ENCODE measurements around the gene CLCN3. TPM values are rescaled to one million over a fixed set of nuclear protein-coding genes. Genes with fewer than 3 reads are reported as not detected.

The CLCN3 gene
- total and polyA plus RNA-seq, 2 of the 13 experiments (the other 11 are each of a cell fraction or from before 2014, with no cell fraction given): 13.6 to 23.7 TPM

GRCh38 chr4:169659716-169660670, 39.6 kb downstream of the CLCN3 start (continued):
- TF ChIP-seq CEBPG (CRISPR knock-in tag; IDR thresholded peaks at IDR 0.05) (peak; percentile 70), ETV6 (CRISPR knock-in tag; conservative IDR thresholded peaks at IDR 0.05) (no peak), FOXK2 (IDR thresholded peaks at IDR 0.05) (no peak), ZKSCAN8 (CRISPR knock-in tag; IDR thresholded peaks at IDR 0.05; ENCODE audit: borderline replicate concordance) (no peak), SP1 (IDR thresholded peaks at IDR 0.05) (no peak), SP1 (CRISPR knock-in tag; IDR thresholded peaks at IDR 0.05) (no peak), ZMAT3 (CRISPR knock-in tag; conservative IDR thresholded peaks at IDR 0.05) (no peak), EP300 (IDR thresholded peaks at IDR 0.05; ENCODE audit: low read depth in 2 of 2, low read length in 2 of 2) (peak in 1 of 2 experiments; percentile 46; a peak in 1 of 4 replicates), EP300 (CRISPR knock-in tag; IDR thresholded peaks at IDR 0.05; ENCODE audit: borderline replicate concordance) (no peak), ZNF577 (CRISPR knock-in tag; IDR thresholded peaks at IDR 0.05; ENCODE audit: borderline replicate concordance, low read depth) (no peak), RFX1 (IDR thresholded peaks at IDR 0.05) (peak; percentile 76; the same call in 1 of the 2 replicates), CENPX (CRISPR knock-in tag; IDR thresholded peaks at IDR 0.05) (no peak), MAZ (IDR thresholded peaks at IDR 0.05; ENCODE audit: borderline replicate concordance, low read depth, low read length) (no peak), MAZ (CRISPR knock-in tag; IDR thresholded peaks at IDR 0.05; ENCODE audit: low read depth) (no peak), RFX3 (CRISPR knock-in tag; IDR thresholded peaks at IDR 0.05) (peak; percentile 70), ZNF431 (CRISPR knock-in tag; IDR thresholded peaks at IDR 0.05; ENCODE audit: borderline replicate concordance, low read depth) (no peak), CENPT (CRISPR knock-in tag; IDR thresholded peaks at IDR 0.05; ENCODE audit: low read depth) (no peak), CCDC6 (CRISPR knock-in tag; IDR thresholded peaks at IDR 0.05) (no peak)
- TF ChIP-seq, protein P1, sequence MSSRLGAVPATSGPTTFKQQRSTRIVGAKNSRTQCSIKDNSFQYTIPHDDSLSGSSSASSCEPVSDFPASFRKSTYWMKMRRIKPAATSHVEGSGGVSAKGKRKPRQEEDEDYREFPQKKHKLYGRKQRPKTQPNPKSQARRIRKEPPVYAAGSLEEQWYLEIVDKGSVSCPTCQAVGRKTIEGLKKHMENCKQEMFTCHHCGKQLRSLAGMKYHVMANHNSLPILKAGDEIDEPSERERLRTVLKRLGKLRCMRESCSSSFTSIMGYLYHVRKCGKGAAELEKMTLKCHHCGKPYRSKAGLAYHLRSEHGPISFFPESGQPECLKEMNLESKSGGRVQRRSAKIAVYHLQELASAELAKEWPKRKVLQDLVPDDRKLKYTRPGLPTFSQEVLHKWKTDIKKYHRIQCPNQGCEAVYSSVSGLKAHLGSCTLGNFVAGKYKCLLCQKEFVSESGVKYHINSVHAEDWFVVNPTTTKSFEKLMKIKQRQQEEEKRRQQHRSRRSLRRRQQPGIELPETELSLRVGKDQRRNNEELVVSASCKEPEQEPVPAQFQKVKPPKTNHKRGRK (CRISPR knock-in tag; IDR thresholded peaks at IDR 0.05): no peak
- TF ChIP-seq, protein P2, sequence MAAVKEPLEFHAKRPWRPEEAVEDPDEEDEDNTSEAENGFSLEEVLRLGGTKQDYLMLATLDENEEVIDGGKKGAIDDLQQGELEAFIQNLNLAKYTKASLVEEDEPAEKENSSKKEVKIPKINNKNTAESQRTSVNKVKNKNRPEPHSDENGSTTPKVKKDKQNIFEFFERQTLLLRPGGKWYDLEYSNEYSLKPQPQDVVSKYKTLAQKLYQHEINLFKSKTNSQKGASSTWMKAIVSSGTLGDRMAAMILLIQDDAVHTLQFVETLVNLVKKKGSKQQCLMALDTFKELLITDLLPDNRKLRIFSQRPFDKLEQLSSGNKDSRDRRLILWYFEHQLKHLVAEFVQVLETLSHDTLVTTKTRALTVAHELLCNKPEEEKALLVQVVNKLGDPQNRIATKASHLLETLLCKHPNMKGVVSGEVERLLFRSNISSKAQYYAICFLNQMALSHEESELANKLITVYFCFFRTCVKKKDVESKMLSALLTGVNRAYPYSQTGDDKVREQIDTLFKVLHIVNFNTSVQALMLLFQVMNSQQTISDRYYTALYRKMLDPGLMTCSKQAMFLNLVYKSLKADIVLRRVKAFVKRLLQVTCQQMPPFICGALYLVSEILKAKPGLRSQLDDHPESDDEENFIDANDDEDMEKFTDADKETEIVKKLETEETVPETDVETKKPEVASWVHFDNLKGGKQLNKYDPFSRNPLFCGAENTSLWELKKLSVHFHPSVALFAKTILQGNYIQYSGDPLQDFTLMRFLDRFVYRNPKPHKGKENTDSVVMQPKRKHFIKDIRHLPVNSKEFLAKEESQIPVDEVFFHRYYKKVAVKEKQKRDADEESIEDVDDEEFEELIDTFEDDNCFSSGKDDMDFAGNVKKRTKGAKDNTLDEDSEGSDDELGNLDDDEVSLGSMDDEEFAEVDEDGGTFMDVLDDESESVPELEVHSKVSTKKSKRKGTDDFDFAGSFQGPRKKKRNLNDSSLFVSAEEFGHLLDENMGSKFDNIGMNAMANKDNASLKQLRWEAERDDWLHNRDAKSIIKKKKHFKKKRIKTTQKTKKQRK (IDR thresholded peaks at IDR 0.05; ENCODE audit: low read length): no peak
- TF ChIP-seq, protein P3, sequence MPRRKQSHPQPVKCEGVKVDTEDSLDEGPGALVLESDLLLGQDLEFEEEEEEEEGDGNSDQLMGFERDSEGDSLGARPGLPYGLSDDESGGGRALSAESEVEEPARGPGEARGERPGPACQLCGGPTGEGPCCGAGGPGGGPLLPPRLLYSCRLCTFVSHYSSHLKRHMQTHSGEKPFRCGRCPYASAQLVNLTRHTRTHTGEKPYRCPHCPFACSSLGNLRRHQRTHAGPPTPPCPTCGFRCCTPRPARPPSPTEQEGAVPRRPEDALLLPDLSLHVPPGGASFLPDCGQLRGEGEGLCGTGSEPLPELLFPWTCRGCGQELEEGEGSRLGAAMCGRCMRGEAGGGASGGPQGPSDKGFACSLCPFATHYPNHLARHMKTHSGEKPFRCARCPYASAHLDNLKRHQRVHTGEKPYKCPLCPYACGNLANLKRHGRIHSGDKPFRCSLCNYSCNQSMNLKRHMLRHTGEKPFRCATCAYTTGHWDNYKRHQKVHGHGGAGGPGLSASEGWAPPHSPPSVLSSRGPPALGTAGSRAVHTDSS (CRISPR knock-in tag; conservative IDR thresholded peaks at IDR 0.05): no peak
- TF ChIP-seq, protein P4, sequence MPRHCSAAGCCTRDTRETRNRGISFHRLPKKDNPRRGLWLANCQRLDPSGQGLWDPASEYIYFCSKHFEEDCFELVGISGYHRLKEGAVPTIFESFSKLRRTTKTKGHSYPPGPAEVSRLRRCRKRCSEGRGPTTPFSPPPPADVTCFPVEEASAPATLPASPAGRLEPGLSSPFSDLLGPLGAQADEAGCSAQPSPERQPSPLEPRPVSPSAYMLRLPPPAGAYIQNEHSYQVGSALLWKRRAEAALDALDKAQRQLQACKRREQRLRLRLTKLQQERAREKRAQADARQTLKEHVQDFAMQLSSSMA (CRISPR knock-in tag; IDR thresholded peaks at IDR 0.05): no peak

All from HepG2 (cell line).